Dedifferentiated amniotic fluid mesenchymal stem cell (primary cell): ENCODE data around the gene FOXC2.

Experiments used
- DNase-seq: peaks from one replicate; pipeline ENCODE4 v3.0.0-alpha.2; 2016; ENCODE audit errors: extremely low spot score

FOXC2 gene

GRCh38 chr16:86573646-86574508, 7.2 kb downstream of the FOXC2 start:
- no peak for DNase-seq

GRCh38 chr16:86574646-86575045, 8.0 kb downstream of the FOXC2 start:
- DNase-seq, result no peak

- no peak for DNase-seq
These were observed 8.6 kb downstream of the FOXC2 start for GRCh38 chr16:86575095-86575685.

GRCh38 chr16:86575754-86576557, 9.3 kb downstream of the FOXC2 start:
- DNase-seq, result no peak

GRCh38 chr16:86576591-86577313, 10.1 kb downstream of the FOXC2 start:
- DNase-seq, result no peak

- DNase-seq, result no peak
These were observed 10.8 kb downstream of the FOXC2 start for GRCh38 chr16:86577314-86577971.

GRCh38 chr16:86578061-86578599, 11.5 kb downstream of the FOXC2 start, which contains the start of gene FOXL1:
Gene FOXL1 (plus strand): TSS chr16:86578549. CDS start chr16:86578724, 175 bp downstream.
- DNase-seq, result no peak

- no peak for DNase-seq
These were observed 12.1 kb downstream of the FOXC2 start for GRCh38 chr16:86578611-86579267.

- no peak for DNase-seq
These were observed 12.8 kb downstream of the FOXC2 start for GRCh38 chr16:86579268-86580062.

GRCh38 chr16:86580063-86580790, 13.6 kb downstream of the FOXC2 start:
- DNase-seq, result no peak

- DNase-seq, result no peak
These were observed 14.2 kb downstream of the FOXC2 start for GRCh38 chr16:86580791-86581170.

- DNase-seq, result no peak
These were observed 14.8 kb downstream of the FOXC2 start for GRCh38 chr16:86581458-86581857.

- no peak for DNase-seq
These were observed 17.5 kb downstream of the FOXC2 start for GRCh38 chr16:86584071-86584685.

GRCh38 chr16:86584726-86585721, 18.4 kb downstream of the FOXC2 start:
- no peak for DNase-seq

GRCh38 chr16:86585821-86586611, 19.4 kb downstream of the FOXC2 start:
- peak; percentile 87 for DNase-seq

GRCh38 chr16:86587487-86587886, 20.9 kb downstream of the FOXC2 start:
- DNase-seq, result no peak
